SK-N-SH (cell line): Measurements from ENCODE around the gene RNF44.

Experiments
- EP300 ChIP-seq, 2 experiments: IDR thresholded peaks; 2 replicates each; pipeline versions ENCODE4 v1.4.0 to v1.6.1; 2012; ENCODE audit warnings: borderline replicate concordance in 1 of 2, low read depth in 1 of 2, low read length in 1 of 2
- EZH2phosphoT487 ChIP-seq: fragments of 200-600 bp; sonication (generic); IDR thresholded peaks from 2 replicates; pipeline ENCODE4 v1.6.1; 2017; ENCODE audit warnings: low read depth, mixed run types, mild to moderate bottlenecking, antibody characterized with exemption, moderate library complexity, borderline replicate concordance
- FOSL2 ChIP-seq: IDR thresholded peaks from 2 replicates; pipeline ENCODE4 v1.4.0; 2012; ENCODE audit warnings: low read depth, mild to moderate bottlenecking, moderate library complexity, borderline replicate concordance
- MAX ChIP-seq: IDR thresholded peaks from 2 replicates; pipeline ENCODE4 v1.4.0; 2012; ENCODE audit warnings: low read depth
- NFIC ChIP-seq: IDR thresholded peaks from 2 replicates; pipeline ENCODE4 v1.4.0; 2012; ENCODE audit warnings: borderline replicate concordance
- POLR2AphosphoS5 ChIP-seq: IDR thresholded peaks from 2 replicates; pipeline ENCODE4 v1.6.1; 2012; ENCODE audit warnings: low read depth, low read length
- REST ChIP-seq: IDR thresholded peaks from 2 replicates; pipeline ENCODE4 v1.6.1; 2012; ENCODE audit warnings: mild to moderate bottlenecking, low read depth, low read length, moderate library complexity
- TAF1 ChIP-seq: IDR thresholded peaks from 2 replicates; pipeline ENCODE4 v1.6.1; 2012; ENCODE audit warnings: low read depth, mild to moderate bottlenecking, low read length, moderate library complexity, borderline replicate concordance
- TF ChIP-seq, protein P1 (sequence below): fragments of 200-600 bp; sonication (generic); IDR thresholded peaks from 2 replicates; pipeline ENCODE4 v1.6.1; 2017; ENCODE audit warnings: antibody characterized with exemption, mild to moderate bottlenecking, moderate library complexity

DNA sequence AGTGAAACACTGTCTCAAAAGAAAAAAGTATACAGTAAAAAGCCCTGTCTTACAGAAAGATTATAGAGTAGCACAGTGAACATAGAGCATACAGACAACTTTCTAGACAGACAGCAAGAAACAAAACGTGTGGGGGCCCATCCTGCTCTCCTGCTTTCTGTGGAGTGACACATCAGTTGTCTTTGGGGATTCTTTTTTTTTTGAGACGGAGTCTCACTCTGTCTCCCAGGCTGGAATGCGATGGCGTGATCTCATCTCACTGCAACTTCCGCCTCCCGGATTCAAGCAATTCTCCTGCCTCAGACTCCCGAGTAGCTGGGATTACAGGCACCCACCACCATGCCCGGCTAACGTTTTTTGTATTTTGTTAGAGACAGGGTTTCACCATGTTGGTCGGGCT lies 26.8 kb upstream of the RNF44 start:
- TF ChIP-seq EP300 (IDR thresholded peaks at IDR 0.05; ENCODE audit: borderline replicate concordance in 1 of 2, low read depth in 1 of 2, low read length in 1 of 2) (no peak), NFIC (no peak), MAX (no peak), TAF1 (no peak), POLR2AphosphoS5 (no peak), FOSL2 (no peak), EZH2phosphoT487 (no peak), REST (no peak)
- TF ChIP-seq, protein P1, sequence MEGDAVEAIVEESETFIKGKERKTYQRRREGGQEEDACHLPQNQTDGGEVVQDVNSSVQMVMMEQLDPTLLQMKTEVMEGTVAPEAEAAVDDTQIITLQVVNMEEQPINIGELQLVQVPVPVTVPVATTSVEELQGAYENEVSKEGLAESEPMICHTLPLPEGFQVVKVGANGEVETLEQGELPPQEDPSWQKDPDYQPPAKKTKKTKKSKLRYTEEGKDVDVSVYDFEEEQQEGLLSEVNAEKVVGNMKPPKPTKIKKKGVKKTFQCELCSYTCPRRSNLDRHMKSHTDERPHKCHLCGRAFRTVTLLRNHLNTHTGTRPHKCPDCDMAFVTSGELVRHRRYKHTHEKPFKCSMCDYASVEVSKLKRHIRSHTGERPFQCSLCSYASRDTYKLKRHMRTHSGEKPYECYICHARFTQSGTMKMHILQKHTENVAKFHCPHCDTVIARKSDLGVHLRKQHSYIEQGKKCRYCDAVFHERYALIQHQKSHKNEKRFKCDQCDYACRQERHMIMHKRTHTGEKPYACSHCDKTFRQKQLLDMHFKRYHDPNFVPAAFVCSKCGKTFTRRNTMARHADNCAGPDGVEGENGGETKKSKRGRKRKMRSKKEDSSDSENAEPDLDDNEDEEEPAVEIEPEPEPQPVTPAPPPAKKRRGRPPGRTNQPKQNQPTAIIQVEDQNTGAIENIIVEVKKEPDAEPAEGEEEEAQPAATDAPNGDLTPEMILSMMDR = no peak
